ENCODE measurements around the gene ERVW-1. TPM values are rescaled to one million over a fixed set of nuclear protein-coding genes. Genes with fewer than 3 reads are reported as not detected.
"Not testable (repeated sequence)": the region's sequence is repeated elsewhere in the genome, so short reads cannot be mapped to it uniquely, and the experiment has no call there.

The ERVW-1 gene
- polyA plus RNA-seq (ENCODE audit: low read depth in 6 of 6), result under 1 TPM in 2 of 6 donors, not detected in 4; 0.11 to 0.31 TPM

DNA sequence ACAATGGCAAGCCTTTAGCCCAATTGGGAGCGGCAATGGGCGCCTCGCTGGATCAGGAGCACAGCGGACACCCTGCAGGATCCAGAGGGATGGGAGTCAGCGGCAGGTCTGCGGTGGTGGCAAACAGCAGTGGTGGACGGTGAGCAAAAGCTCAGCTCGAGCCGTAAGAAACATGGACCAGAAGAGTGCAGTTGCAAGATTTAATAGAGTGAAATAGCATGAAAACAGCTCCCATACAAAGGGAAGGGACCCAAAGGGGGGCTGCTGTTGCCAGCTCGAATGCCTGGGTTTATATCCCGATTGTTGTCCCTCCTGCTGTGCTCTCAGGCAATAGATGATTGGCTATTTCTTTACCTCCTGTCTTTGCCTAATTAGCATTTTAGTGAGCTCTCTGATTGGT lies at the start of gene ERVW-1:
ERVW-1 (minus strand) TSS at position 266 of the 400 bp plus-strand sequence. CDS start 7,565 bp downstream, outside the sequence.
- not testable (repeated sequence) for H3K27ac Mint-ChIP-seq; H3K27me3 Mint-ChIP-seq; H3K36me3 Mint-ChIP-seq; H3K9me3 Mint-ChIP-seq; H3K4me3 Mint-ChIP-seq; DNase-seq; ATAC-seq (ENCODE audit: low read depth in 2 of 2); H3K4me1 Mint-ChIP-seq

- no peak for ATAC-seq (ENCODE audit: low read depth in 2 of 2)
- peaks cover 6 to 13% (median 12%) of the 10 kb centered on the region in 3 donors for H3K4me1 Mint-ChIP-seq
- H3K36me3 Mint-ChIP-seq, result no peaks in the 10 kb centered on the region
- H3K4me3 Mint-ChIP-seq, result no peak overlapping the region
- no peak for DNase-seq
- no peaks in the 10 kb centered on the region for H3K27me3 Mint-ChIP-seq
- H3K27ac Mint-ChIP-seq, result no peak overlapping the region
- H3K9me3 Mint-ChIP-seq, result no peaks in the 10 kb centered on the region
Observed at GRCh38 chr7:92523110-92523509, 45.4 kb upstream of the ERVW-1 start.

DNA sequence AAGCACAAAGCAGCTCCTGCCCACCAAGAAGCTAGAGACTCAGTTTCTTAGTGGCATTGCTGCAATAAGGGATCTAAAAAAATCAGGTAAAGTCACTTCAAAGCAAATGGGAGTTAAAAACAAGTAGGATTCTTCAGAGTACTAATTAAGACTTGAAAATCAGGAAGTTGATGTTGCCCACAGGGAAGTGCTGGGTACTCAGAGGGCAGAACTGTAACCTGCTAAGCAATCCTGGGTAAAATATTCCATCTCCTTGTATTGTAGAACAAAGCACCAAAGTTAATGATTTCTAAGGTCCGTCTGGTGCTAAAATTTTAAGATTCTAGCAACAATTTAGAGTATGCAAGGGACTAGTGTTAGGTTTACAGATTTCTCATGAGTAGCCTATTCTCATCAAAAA lies 42.3 kb upstream of the ERVW-1 start:
- no peak for DNase-seq
- Mint-ChIP-seq H3K36me3 (peaks cover 7 to 9% of the 10 kb centered on the region in 2 donors), H3K4me1 (peaks cover 0 to 2% (median 0%) of the 10 kb centered on the region in 3 donors), H3K27ac (no peak overlapping the region), H3K27me3 (no peaks in the 10 kb centered on the region), H3K4me3 (no peak overlapping the region), H3K9me3 (no peaks in the 10 kb centered on the region)
- no peak for ATAC-seq (ENCODE audit: low read depth in 2 of 2)

GRCh38 chr7:92517631-92518030 lies 39.9 kb upstream of the ERVW-1 start:
- no peak overlapping the region for H3K4me3 Mint-ChIP-seq
- H3K36me3 Mint-ChIP-seq, result peaks cover 7 to 14% of the 10 kb centered on the region in 2 donors
- no peak overlapping the region for H3K27ac Mint-ChIP-seq
- DNase-seq (no peak), ATAC-seq (ENCODE audit: low read depth in 2 of 2) (no peak)
- H3K4me1 Mint-ChIP-seq, result peaks cover 0 to 2% (median 0%) of the 10 kb centered on the region in 3 donors
- no peaks in the 10 kb centered on the region for H3K27me3 Mint-ChIP-seq
- H3K9me3 Mint-ChIP-seq, result no peaks in the 10 kb centered on the region

DNA sequence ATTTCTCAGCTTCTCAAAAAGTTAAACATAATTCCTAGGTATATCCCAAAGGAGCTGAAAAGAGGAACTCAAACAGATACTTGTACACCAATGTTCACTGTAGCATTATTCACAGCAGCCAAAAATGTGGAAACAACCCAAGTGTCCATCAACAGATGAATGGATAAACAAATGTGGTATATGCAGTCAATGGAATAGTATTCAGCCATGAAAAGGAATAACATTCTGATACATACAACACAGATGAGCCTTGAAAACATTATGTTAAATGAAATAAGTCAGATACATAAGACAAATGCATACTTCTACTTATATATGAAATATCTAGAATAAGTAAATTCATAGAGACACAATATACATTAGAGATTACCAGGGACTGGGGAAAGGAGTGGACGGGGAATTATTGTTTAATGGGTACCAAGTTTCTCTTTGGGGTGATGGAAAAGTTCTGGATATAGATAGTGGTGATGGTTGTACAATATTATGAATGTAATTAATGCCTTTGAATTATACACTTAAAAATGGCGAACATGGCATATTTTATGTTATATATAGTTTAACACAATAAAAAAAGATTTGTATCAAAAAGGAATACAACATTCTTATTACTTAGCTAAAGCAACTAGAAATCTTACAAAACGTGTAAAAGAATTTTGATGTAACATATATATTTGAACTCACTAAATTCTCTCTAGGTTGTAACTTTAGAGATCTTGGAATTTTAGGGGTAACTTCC lies 35.6 kb upstream of the ERVW-1 start:
- Mint-ChIP-seq H3K4me1 (peaks cover 0 to 2% (median 0%) of the 10 kb centered on the region in 3 donors), H3K27me3 (no peaks in the 10 kb centered on the region), H3K4me3 (no peak overlapping the region), H3K36me3 (peaks cover 7 to 14% of the 10 kb centered on the region in 2 donors), H3K27ac (no peak overlapping the region), H3K9me3 (no peaks in the 10 kb centered on the region)
- DNase-seq (no peak), ATAC-seq (ENCODE audit: low read depth in 2 of 2) (no peak)

DNA sequence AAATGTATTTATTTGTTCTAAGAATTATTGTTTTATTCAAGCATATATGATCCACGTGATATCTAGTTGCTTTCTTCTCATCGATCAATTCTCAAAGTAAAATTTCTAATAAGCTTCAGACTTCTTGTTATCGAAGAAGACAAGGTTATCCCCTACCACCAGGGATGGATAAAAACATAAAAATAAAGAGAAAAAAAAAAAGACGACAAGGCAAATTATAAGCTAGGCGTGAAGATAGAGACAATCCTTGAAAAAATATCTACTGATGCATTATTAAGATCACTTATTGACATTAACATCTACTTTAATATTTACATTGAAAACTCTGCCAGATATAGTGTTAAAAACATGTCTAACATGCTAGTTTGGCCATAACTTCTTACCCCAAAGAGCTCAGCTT lies 31.2 kb upstream of the ERVW-1 start:
- Mint-ChIP-seq H3K4me3 (no peak overlapping the region), H3K4me1 (peaks cover 1 to 3% (median 2%) of the 10 kb centered on the region in 3 donors), H3K9me3 (no peaks in the 10 kb centered on the region), H3K27ac (no peak overlapping the region), H3K36me3 (peaks cover 0 to 4% of the 10 kb centered on the region in 2 donors), H3K27me3 (no peaks in the 10 kb centered on the region)
- ATAC-seq (ENCODE audit: low read depth in 2 of 2) (no peak), DNase-seq (no peak)

GRCh38 chr7:92506363-92506762 lies 28.6 kb upstream of the ERVW-1 start:
- no peak for ATAC-seq (ENCODE audit: low read depth in 2 of 2)
- H3K4me1 Mint-ChIP-seq, result peaks cover 3 to 6% (median 6%) of the 10 kb centered on the region in 3 donors
- no peak for DNase-seq
- H3K27ac Mint-ChIP-seq, result no peak overlapping the region
- no peak overlapping the region for H3K4me3 Mint-ChIP-seq
- peaks cover 8 to 10% of the 10 kb centered on the region in 2 donors for H3K36me3 Mint-ChIP-seq
- H3K9me3 Mint-ChIP-seq, result no peaks in the 10 kb centered on the region
- no peaks in the 10 kb centered on the region for H3K27me3 Mint-ChIP-seq

DNA sequence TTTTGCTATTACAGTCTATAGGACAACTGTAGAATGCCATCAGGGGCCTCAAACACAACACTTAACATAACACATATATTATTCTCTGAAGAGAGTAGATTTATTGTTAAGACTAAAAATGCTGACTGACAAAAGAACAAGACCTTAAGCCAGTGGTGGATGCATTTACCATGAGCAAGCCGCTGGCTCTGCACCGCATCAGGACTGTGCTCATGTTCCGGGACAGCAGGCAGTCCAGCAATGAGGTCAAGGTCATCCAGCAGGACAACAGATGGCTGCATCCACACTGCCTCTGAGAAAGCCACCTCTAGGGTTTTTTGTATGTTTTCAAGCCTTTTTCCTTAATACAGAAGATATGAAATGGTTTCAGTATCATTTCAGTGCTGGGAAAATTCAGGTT lies 26.8 kb upstream of the ERVW-1 start:
- Mint-ChIP-seq H3K27ac (no peak overlapping the region), H3K36me3 (peaks cover 19 to 21% of the 10 kb centered on the region in 2 donors), H3K9me3 (no peaks in the 10 kb centered on the region), H3K4me1 (peaks cover 3 to 6% (median 6%) of the 10 kb centered on the region in 3 donors), H3K4me3 (no peak overlapping the region), H3K27me3 (no peaks in the 10 kb centered on the region)
- no peak for ATAC-seq (ENCODE audit: low read depth in 2 of 2)
- DNase-seq, result no peak

DNA sequence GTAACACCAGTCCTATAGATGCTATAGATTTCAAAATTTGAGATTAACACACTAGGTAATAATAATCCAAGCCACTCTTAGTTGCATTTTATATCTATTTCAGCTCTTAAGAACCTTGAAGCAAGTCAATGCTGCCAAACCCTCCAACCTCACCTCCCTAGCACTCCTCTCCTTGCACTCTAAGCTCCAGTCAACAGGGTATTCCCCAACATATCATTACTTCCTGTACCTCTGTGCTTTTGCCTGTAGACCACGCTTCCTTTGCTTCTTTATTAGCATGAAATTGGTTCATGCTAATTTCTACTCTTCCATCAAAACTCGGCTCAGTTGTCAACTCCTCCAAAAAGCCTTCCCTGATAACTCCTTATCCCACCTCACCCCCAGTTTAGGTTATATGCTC lies 26.0 kb upstream of the ERVW-1 start:
- peaks cover 3 to 6% (median 6%) of the 10 kb centered on the region in 3 donors for H3K4me1 Mint-ChIP-seq
- H3K9me3 Mint-ChIP-seq, result no peaks in the 10 kb centered on the region
- no peak overlapping the region for H3K4me3 Mint-ChIP-seq
- H3K36me3 Mint-ChIP-seq, result peaks cover 25 to 29% of the 10 kb centered on the region in 2 donors
- H3K27ac Mint-ChIP-seq, result no peak overlapping the region
- no peaks in the 10 kb centered on the region for H3K27me3 Mint-ChIP-seq
- ATAC-seq (ENCODE audit: low read depth in 2 of 2) (no peak), DNase-seq (no peak)

DNA sequence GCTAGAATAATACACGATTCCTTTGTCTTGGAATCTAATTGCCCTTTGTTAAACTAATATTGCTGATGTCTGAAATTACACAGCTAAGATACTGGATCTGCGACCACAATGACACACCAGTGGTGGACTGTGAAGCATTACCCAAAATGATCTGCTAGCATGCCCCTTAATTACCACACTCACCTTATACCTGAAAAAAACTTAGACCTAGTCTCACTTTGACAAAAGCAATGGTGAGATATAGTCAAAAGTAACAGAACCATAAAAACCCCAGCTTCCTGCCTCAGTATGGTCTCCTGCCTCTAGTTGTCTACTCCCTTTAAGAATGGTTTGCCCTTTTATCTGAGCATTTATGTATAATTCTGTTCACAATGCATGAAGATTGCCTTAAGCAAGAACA lies 20.8 kb upstream of the ERVW-1 start:
- no peak for ATAC-seq (ENCODE audit: low read depth in 2 of 2)
- no peak overlapping the region for H3K4me3 Mint-ChIP-seq
- DNase-seq, result no peak
- no peak overlapping the region for H3K27ac Mint-ChIP-seq
- H3K9me3 Mint-ChIP-seq, result no peaks in the 10 kb centered on the region
- H3K4me1 Mint-ChIP-seq, result no peaks in the 10 kb centered on the region
- H3K27me3 Mint-ChIP-seq, result no peaks in the 10 kb centered on the region
- H3K36me3 Mint-ChIP-seq, result peaks cover 28 to 32% of the 10 kb centered on the region in 2 donors

- H3K4me3 Mint-ChIP-seq, result no peak overlapping the region
- no peak overlapping the region for H3K27ac Mint-ChIP-seq
- H3K27me3 Mint-ChIP-seq, result no peaks in the 10 kb centered on the region
- H3K9me3 Mint-ChIP-seq, result no peaks in the 10 kb centered on the region
- peaks cover 25 to 30% of the 10 kb centered on the region in 2 donors for H3K36me3 Mint-ChIP-seq
- ATAC-seq (ENCODE audit: low read depth in 2 of 2) (no peak), DNase-seq (no peak)
- H3K4me1 Mint-ChIP-seq, result no peaks in the 10 kb centered on the region
Observed at GRCh38 chr7:92496876-92497275, 19.1 kb upstream of the ERVW-1 start.

DNA sequence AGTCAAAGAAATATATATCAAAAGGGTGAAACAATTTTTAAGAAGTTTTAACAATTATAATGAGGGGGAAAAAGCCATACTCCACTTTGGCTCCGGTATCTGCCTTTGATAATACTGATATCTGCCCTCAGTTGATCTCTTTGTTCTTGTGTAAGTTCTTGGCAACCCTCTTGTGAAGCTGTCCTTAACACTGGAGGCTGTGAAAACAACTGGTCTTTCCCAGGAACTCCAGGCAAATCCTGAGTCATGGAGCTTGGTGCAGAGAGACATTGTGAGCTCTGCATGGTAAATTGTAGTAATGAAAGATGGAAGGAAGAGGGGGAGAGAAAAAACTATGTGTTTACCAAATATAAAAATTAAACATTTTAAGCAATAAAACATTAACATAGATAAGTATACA lies 11.9 kb upstream of the ERVW-1 start:
- Mint-ChIP-seq H3K27ac (no peak overlapping the region), H3K27me3 (no peaks in the 10 kb centered on the region), H3K4me3 (no peak overlapping the region), H3K9me3 (no peaks in the 10 kb centered on the region), H3K36me3 (peaks cover 9 to 19% of the 10 kb centered on the region in 2 donors), H3K4me1 (no peaks in the 10 kb centered on the region)
- ATAC-seq (ENCODE audit: low read depth in 2 of 2) (no peak), DNase-seq (no peak)

GRCh38 chr7:92487804-92488203 lies 10.1 kb upstream of the ERVW-1 start:
- no peak overlapping the region for H3K27ac Mint-ChIP-seq

DNA sequence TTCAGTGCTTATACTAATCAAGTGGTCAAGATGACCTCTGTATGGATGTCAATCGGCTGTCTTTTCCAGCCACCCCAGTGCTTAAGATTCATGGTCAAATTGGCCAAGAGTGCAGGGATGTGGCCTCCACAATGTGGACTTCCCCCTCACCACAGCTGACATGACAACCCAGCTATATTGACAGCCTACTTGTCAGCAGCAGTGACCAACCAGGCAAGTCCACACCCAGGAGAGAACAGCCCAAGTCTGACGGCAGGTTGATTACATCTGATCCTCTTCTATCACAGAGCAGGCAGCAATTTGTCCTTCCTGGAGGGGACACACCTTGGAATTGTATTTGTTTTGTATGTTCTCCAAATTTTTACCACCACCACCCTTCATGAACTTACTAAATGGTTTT lies 8.2 kb upstream of the ERVW-1 start:
- Mint-ChIP-seq H3K27ac (peak overlapping the region in 1 of 6 donors; percentile 23), H3K4me1 (no peaks in the 10 kb centered on the region), H3K4me3 (no peak overlapping the region), H3K9me3 (no peaks in the 10 kb centered on the region), H3K27me3 (no peaks in the 10 kb centered on the region), H3K36me3 (peaks cover 9 to 19% of the 10 kb centered on the region in 2 donors)
- no peak for DNase-seq
- no peak for ATAC-seq (ENCODE audit: low read depth in 2 of 2)

More at GRCh38 chr7:92487804-92488203, 10.1 kb upstream of the ERVW-1 start:
- Mint-ChIP-seq H3K9me3 (no peaks in the 10 kb centered on the region), H3K27me3 (no peaks in the 10 kb centered on the region), H3K4me1 (no peaks in the 10 kb centered on the region), H3K36me3 (peaks cover 9 to 19% of the 10 kb centered on the region in 2 donors), H3K4me3 (no peak overlapping the region)
- DNase-seq (no peak), ATAC-seq (ENCODE audit: low read depth in 2 of 2) (no peak)
